Esophagus squamous epithelium (tissue), 5 donors: ENCODE data around the gene FLYWCH1. TPM values are rescaled to one million over a fixed set of nuclear protein-coding genes. Genes with fewer than 3 reads are reported as not detected.
"Not testable (repeated sequence)": the region's sequence is repeated elsewhere in the genome, so short reads cannot be mapped to it uniquely, and the experiment has no call there.

ENCODE experiments used
- DNase-seq: peaks from one replicate; lab custom pipeline; 2025; lab: John Stamatoyannopoulos, UW
- H3K27ac ChIP-seq, 4 donors: fragments of 200-600 bp; sonication (generic); one replicate each; pipeline ENCODE4 v1.5.1; 2016 to 2019; ENCODE audit warnings: mild to moderate bottlenecking in 1 of 4
- H3K27me3 ChIP-seq, 4 donors: fragments of 200-600 bp; sonication (generic); 1 replicate in 3 of 4; 2 replicates in 1 of 4; pipeline versions ENCODE4 v1.5.1 to v1.6.0; 2017 to 2021; ENCODE audit warnings: antibody characterized with exemption in 1 of 4
- H3K36me3 ChIP-seq, 3 donors: fragments of 200-600 bp; sonication (generic); one replicate each; pipeline ENCODE4 v1.5.1; 2016 to 2019
- H3K4me1 ChIP-seq, 3 donors: fragments of 200-600 bp; sonication (generic); one replicate each; pipeline ENCODE4 v1.5.1; 2017 to 2019
- H3K4me3 ChIP-seq, 4 donors: fragments of 200-600 bp; sonication (generic); 1 replicate in 3 of 4; 2 replicates in 1 of 4; pipeline ENCODE4 v1.5.1; 2016 to 2019; ENCODE audit warnings: mild to moderate bottlenecking in 2 of 4, moderate library complexity in 1 of 4
- H3K9me3 ChIP-seq, 3 donors: fragments of 200-600 bp; sonication (generic); one replicate each; pipeline ENCODE4 v1.5.1; 2016 to 2019
- POLR2A ChIP-seq, 4 donors: fragments of 450-650 bp; IDR thresholded peaks; one replicate each; pipeline ENCODE4 v1.6.1; 2017; ENCODE audit warnings: antibody characterized with exemption in 4 of 4, mild to moderate bottlenecking in 4 of 4, moderate library complexity in 3 of 4
- WGBS, 2 donors: methylation state at CpG; one replicate each; pipeline ENCODE4 v1.1.5; 2018; 5-methylcytosine and 5-hydroxymethylcytosine counted together
- intact Hi-C: fragments of 100-400 bp; cut with DNase I; formaldehyde crosslinking; loops from one replicate; pipeline ENCODE4 v1.15.0; 2022
- total RNA-seq, 4 donors: library from RNA; depleted of rRNA; stranded (reverse); fragments of >200 nt; gene quantifications; one replicate each; pipeline ENCODE4 v1.1.0, GENCODE V29; 2016
- TF ChIP-seq, protein P1 (sequence below), 6 experiments: fragments of 450-650 bp in 4 of 6; fragments of 200-600 bp in 2 of 6; sonication (generic) in 2 of 6; IDR thresholded peaks; one replicate each; pipeline ENCODE4 v1.5.1; 2016 to 2019; ENCODE audit warnings: antibody characterized with exemption in 6 of 6, mild to moderate bottlenecking in 4 of 6, moderate library complexity in 4 of 6
- donor health status: DM: yes; HTN: yes; CAD: no.

Gene FLYWCH1
- total RNA-seq, 4 donors from 2014 or later = 25.4 to 52.1 (median 27.1) TPM

DNA sequence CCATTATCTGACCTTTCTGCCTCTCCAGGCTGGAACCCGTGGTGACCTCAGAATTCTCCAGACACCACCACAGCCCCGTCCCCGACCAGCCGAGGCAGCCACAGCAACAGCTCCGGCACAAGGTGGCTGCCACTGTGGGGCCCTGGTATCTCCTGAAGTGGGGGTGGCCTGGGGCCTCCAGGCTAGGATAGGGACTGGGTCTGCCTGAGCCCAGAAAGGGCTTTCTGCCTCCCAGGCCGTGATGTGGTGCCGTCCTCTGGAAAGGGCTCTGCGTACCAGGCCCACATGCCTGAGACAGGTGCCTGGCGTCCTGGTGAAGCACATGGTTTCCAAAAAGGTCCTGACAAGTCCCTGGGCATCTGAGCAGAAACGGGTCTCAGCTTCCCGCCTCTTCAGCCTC lies 17.1 kb downstream of the FLYWCH1 start:
- Histone ChIP-seq H3K27ac (no peak overlapping the region), H3K4me3 (no peak overlapping the region), H3K9me3 (no peaks in the 10 kb centered on the region), H3K27me3 (no peaks in the 10 kb centered on the region), H3K4me1 (peaks cover 0 to 30% (median 14%) of the 10 kb centered on the region in 3 donors), H3K36me3 (peaks cover 12 to 43% (median 31%) of the 10 kb centered on the region in 3 donors)
- WGBS, 2 donors = 60 to 81% methylated on average over 2 to 4 of the region's 11 CpGs
- DNase-seq = no peak
- TF ChIP-seq, protein P1, sequence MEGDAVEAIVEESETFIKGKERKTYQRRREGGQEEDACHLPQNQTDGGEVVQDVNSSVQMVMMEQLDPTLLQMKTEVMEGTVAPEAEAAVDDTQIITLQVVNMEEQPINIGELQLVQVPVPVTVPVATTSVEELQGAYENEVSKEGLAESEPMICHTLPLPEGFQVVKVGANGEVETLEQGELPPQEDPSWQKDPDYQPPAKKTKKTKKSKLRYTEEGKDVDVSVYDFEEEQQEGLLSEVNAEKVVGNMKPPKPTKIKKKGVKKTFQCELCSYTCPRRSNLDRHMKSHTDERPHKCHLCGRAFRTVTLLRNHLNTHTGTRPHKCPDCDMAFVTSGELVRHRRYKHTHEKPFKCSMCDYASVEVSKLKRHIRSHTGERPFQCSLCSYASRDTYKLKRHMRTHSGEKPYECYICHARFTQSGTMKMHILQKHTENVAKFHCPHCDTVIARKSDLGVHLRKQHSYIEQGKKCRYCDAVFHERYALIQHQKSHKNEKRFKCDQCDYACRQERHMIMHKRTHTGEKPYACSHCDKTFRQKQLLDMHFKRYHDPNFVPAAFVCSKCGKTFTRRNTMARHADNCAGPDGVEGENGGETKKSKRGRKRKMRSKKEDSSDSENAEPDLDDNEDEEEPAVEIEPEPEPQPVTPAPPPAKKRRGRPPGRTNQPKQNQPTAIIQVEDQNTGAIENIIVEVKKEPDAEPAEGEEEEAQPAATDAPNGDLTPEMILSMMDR (IDR thresholded peaks at IDR 0.05) = no peak
- TF ChIP-seq POLR2A (IDR thresholded peaks at IDR 0.05) = no peak
- intact Hi-C loops = no loop called here

DNA sequence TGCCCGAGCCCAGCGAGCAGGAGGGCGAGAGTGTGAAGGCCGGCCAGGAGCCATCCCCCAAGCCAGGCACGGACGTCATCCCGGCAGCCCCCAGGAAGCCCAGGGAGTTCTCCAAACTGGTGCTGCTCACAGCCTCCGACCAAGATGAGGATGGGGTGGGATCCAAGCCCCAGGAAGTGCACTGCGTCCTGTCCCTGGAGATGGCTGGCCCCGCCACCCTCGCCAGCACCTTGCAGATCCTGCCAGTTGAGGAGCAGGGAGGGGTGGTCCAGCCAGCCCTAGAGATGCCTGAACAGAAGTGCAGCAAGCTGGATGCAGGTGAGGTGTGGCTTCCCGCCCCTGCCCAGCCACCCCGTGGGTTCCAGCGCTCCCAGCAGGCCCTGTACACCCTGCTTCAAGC lies 18.0 kb downstream of the FLYWCH1 start:
- no peaks in the 10 kb centered on the region for H3K27me3 ChIP-seq
- H3K9me3 ChIP-seq = no peaks in the 10 kb centered on the region
- no peak for TF ChIP-seq POLR2A (IDR thresholded peaks at IDR 0.05)
- TF ChIP-seq, protein P1 (IDR thresholded peaks at IDR 0.05) = no peak
- H3K4me3 ChIP-seq = no peak overlapping the region
- H3K36me3 ChIP-seq = peaks cover 17 to 52% (median 35%) of the 10 kb centered on the region in 3 donors
- intact Hi-C loops = no loop called here
- H3K27ac ChIP-seq = no peak overlapping the region
- peaks cover 0 to 23% (median 10%) of the 10 kb centered on the region in 3 donors for H3K4me1 ChIP-seq
- WGBS, 2 donors = no CpG with 5 or more reads among the region's 14 CpGs
- no peak for DNase-seq

DNA sequence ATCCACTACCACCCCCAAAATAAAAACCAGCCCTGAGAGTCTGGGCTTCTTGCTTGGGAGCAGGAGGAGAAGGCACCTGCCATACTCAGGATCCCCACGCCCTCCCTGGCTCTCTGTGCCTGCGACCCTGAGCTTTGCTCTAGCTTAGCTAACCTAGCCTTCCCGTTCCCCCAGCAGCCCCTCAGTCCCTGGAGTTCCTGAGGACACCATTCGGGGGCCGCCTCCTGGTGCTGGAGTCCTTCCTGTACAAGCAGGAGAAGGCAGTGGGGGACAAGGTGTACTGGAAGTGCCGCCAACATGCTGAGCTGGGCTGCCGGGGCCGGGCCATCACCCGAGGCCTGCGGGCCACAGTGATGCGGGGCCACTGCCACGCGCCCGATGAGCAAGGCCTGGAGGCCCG lies 18.5 kb downstream of the FLYWCH1 start:
- no peak for DNase-seq
- Histone ChIP-seq H3K27me3 (no peaks in the 10 kb centered on the region), H3K27ac (no peak overlapping the region), H3K4me3 (no peak overlapping the region), H3K4me1 (peaks cover 0 to 17% (median 5%) of the 10 kb centered on the region in 3 donors), H3K9me3 (no peaks in the 10 kb centered on the region), H3K36me3 (peaks cover 19 to 57% (median 35%) of the 10 kb centered on the region in 3 donors)
- intact Hi-C loops = no loop called here
- WGBS, 2 donors = 80 to 83% methylated on average over 1 to 2 of the region's 15 CpGs
- TF ChIP-seq, protein P1 (IDR thresholded peaks at IDR 0.05) = no peak
- no peak for TF ChIP-seq POLR2A (IDR thresholded peaks at IDR 0.05)

DNA sequence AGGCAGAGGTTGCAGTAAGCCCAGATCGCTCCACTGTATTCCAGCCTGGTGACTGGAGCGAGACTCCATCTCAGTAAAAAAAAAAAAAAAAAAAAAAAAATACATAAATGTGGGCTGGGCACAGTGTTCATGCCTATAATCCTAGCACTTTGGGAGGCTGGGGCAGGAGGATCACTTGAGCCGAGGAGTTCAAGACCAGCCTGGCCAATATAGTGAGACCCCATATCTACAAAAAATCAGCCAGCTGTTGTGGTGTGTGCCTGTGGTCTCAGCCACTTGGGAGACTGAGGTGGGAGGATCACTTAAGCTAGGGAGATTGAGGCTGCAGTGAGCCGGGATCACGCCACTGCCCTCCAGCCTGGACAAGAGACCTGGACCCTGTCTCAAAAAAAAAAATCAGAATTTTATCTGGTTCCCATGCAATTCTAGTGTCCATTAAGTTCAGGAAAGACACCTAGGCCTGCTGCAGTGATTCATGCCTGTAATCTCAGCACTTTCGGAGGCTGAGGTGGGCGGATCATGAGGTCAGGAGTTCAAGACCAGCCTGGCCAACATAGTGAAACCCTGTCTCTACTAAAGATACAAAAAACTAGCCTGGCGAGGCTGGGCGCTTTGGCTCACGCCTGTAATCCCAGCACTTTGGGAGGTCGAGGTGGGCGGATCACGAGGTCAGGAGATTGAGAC lies 19.6 kb downstream of the FLYWCH1 start:
- intact Hi-C loops = not testable (repeated sequence)
- peaks cover 0 to 11% (median 5%) of the 10 kb centered on the region in 3 donors for H3K4me1 ChIP-seq

DNA sequence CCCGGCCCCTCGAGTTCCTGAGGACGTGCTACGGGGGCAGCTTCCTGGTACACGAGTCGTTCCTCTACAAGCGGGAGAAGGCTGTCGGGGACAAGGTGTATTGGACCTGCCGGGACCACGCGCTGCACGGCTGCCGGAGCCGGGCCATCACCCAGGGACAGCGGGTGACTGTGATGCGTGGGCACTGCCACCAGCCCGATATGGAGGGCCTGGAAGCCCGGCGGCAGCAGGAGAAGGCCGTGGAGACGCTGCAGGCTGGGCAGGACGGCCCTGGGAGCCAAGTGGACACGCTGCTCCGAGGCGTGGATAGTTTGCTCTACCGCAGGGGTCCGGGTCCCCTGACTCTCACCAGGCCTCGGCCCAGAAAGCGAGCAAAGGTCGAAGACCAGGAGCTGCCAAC lies 21.4 kb downstream of the FLYWCH1 start:
- no peak for TF ChIP-seq POLR2A (IDR thresholded peaks at IDR 0.05)
- TF ChIP-seq, protein P1 (IDR thresholded peaks at IDR 0.05) = no peak
- Histone ChIP-seq H3K27me3 (no peaks in the 10 kb centered on the region), H3K36me3 (peaks cover 41 to 86% (median 55%) of the 10 kb centered on the region in 3 donors), H3K9me3 (no peaks in the 10 kb centered on the region), H3K4me1 (no peaks in the 10 kb centered on the region), H3K27ac (no peak overlapping the region), H3K4me3 (no peak overlapping the region)
- intact Hi-C loops = no loop called here
- DNase-seq = no peak
- WGBS, 2 donors = 60% methylated on average over 1 of the region's 30 CpGs; no CpG with 5 or more reads in 1 of the 2 donors

More for the DNA sequence above, 19.6 kb downstream of the FLYWCH1 start:
- 78 to 98% methylated on average over 5 to 10 of the region's 13 CpGs for WGBS, 2 donors
- peaks cover 25 to 68% (median 38%) of the 10 kb centered on the region in 3 donors for H3K36me3 ChIP-seq
- H3K4me3 ChIP-seq, H3K9me3 ChIP-seq, H3K27ac ChIP-seq, DNase-seq, H3K27me3 ChIP-seq: not testable (repeated sequence)
